GM23338 (cell line): Measurements from ENCODE around the gene CHRNA4. TPM values are rescaled to one million over a fixed set of nuclear protein-coding genes. Genes with fewer than 3 reads are reported as not detected.

Source experiments
- ATAC-seq: fragments of 200-7000 bp; cut with Tn5 transposase; 3 replicates; pipeline ENCODE4 v1.9.1; 2020
- DNase-seq: peaks from one replicate; pipeline ENCODE4 v3.0.0-alpha.2; 2015; ENCODE audit warnings: low spot score
- H2AFZ ChIP-seq: fragments of 200-600 bp; sonication (generic); 2 replicates; pipeline ENCODE4 v1.8.0; 2016; ENCODE audit warnings: antibody characterized with exemption, mild to moderate bottlenecking, moderate library complexity
- H3F3A ChIP-seq: fragments of 200-600 bp; sonication (generic); replicated peaks from 2 replicates; pipeline ENCODE4 v1.8.0; 2017; ENCODE audit warnings: antibody characterized with exemption, mixed run types, low read depth
- H3K27ac ChIP-seq: fragments of 200-600 bp; sonication (generic); 2 replicates; pipeline ENCODE4 v1.6.1; 2016; ENCODE audit warnings: low read depth
- H3K27me3 ChIP-seq: fragments of 200-600 bp; sonication (generic); 2 replicates; pipeline ENCODE4 v1.8.0; 2016; ENCODE audit warnings: mild to moderate bottlenecking, mixed run types, moderate library complexity; ENCODE audit not compliant: insufficient read depth
- H3K36me3 ChIP-seq: fragments of 200-600 bp; sonication (generic); 2 replicates; pipeline ENCODE4 v1.8.0; 2016; ENCODE audit warnings: mild to moderate bottlenecking; ENCODE audit not compliant: insufficient read depth
- H3K4me1 ChIP-seq: fragments of 200-600 bp; sonication (generic); 2 replicates; pipeline ENCODE4 v1.8.0; 2016; ENCODE audit warnings: mild to moderate bottlenecking, moderate library complexity; ENCODE audit not compliant: insufficient read depth
- H3K4me2 ChIP-seq: fragments of 200-600 bp; sonication (generic); 2 replicates; pipeline ENCODE4 v1.7.1; 2017; ENCODE audit warnings: mixed run types
- H3K4me3 ChIP-seq: fragments of 200-600 bp; sonication (generic); 2 replicates; pipeline ENCODE4 v1.6.1; 2016; ENCODE audit warnings: mixed run types
- H3K79me2 ChIP-seq: fragments of 200-600 bp; sonication (generic); replicated peaks from 2 replicates; pipeline ENCODE4 v1.8.0; 2017; ENCODE audit warnings: mild to moderate bottlenecking; ENCODE audit not compliant: insufficient read depth
- H3K9me2 ChIP-seq: fragments of 200-600 bp; sonication (generic); 2 replicates; pipeline ENCODE4 v1.8.0; 2017; ENCODE audit not compliant: insufficient read depth
- H4K20me1 ChIP-seq: fragments of 200-600 bp; sonication (generic); replicated peaks from 2 replicates; pipeline ENCODE4 v1.8.0; 2017; ENCODE audit warnings: mild to moderate bottlenecking; ENCODE audit not compliant: insufficient read depth
- H3K27ac Mint-ChIP-seq: 2 replicates; pipeline ENCODE4 v1.8.0; 2020; ENCODE audit warnings: inconsistent platforms, mild to moderate bottlenecking, moderate library complexity, mixed read lengths
- H3K27me3 Mint-ChIP-seq: 3 replicates; pipeline ENCODE4 v1.8.0; 2022; ENCODE audit warnings: low read depth, mild to moderate bottlenecking, moderate library complexity, mixed read lengths, inconsistent platforms; ENCODE audit not compliant: insufficient read depth, poor library complexity
- H3K36me3 Mint-ChIP-seq: 3 replicates; pipeline ENCODE4 v1.8.0; 2021; ENCODE audit warnings: low read depth, mild to moderate bottlenecking, inconsistent platforms, moderate library complexity, mixed read lengths
- H3K4me1 Mint-ChIP-seq: 3 replicates; pipeline ENCODE4 v1.8.0; 2020; ENCODE audit warnings: mild to moderate bottlenecking, inconsistent platforms, mixed read lengths
- H3K4me3 Mint-ChIP-seq: 3 replicates; pipeline ENCODE4 v1.8.0; 2021; ENCODE audit warnings: moderate library complexity, mild to moderate bottlenecking, inconsistent platforms, mixed read lengths
- H3K9me3 Mint-ChIP-seq: 3 replicates; pipeline ENCODE4 v1.8.0; 2020; ENCODE audit warnings: moderate library complexity, mild to moderate bottlenecking, inconsistent platforms, mixed read lengths
- EZH2 ChIP-seq: fragments of 200-600 bp; sonication (generic); IDR thresholded peaks from one replicate; pipeline ENCODE4 v1.8.0; 2017; ENCODE audit warnings: antibody characterized with exemption, mild to moderate bottlenecking, low read depth; ENCODE audit not compliant: unreplicated experiment
- EZH2phosphoT487 ChIP-seq: fragments of 200-600 bp; sonication (generic); IDR thresholded peaks from one replicate; pipeline ENCODE4 v1.8.1; 2018; ENCODE audit warnings: antibody characterized with exemption; ENCODE audit not compliant: unreplicated experiment
- JUNB ChIP-seq: IDR thresholded peaks from one replicate; pipeline ENCODE4 v1.6.1; 2016; ENCODE audit warnings: antibody characterized with exemption; ENCODE audit not compliant: unreplicated experiment
- polyA plus RNA-seq: library from polyadenylated mRNA; unstranded; fragments of >200 nt; fragmentation: Nextera tagmentation; extraction: Ambion mirVana; gene quantifications from 2 replicates; pipeline ENCODE4 v1.2.1, GENCODE V29; 2016
- total RNA-seq: library from RNA; depleted of rRNA; stranded (reverse); fragments of >200 nt; shearing (Covaris generic); gene quantifications from 2 replicates; pipeline ENCODE4 v1.2.3, GENCODE V29; 2014
- TF ChIP-seq, protein P1 (sequence below): fragments of 250-450 bp; sonication (Bioruptor Pico); IDR thresholded peaks from 2 replicates; pipeline ENCODE4 v1.5.0; 2020; ENCODE audit warnings: mild to moderate bottlenecking, moderate library complexity
- TF ChIP-seq, protein P2 (sequence below), 2 experiments: fragments of 200-600 bp in 1 of 2; sonication (generic) in 1 of 2; conservative IDR thresholded peaks; 2 replicates each; pipeline versions ENCODE4 v1.5.1 to v1.6.1; 2016 to 2017; ENCODE audit warnings: antibody characterized with exemption in 2 of 2, low read depth in 2 of 2, mild to moderate bottlenecking in 2 of 2, moderate library complexity in 1 of 2

Gene CHRNA4
- total and polyA plus RNA-seq, 2 experiments from 2014 or later: 2.7 to 3.9 TPM

DNA sequence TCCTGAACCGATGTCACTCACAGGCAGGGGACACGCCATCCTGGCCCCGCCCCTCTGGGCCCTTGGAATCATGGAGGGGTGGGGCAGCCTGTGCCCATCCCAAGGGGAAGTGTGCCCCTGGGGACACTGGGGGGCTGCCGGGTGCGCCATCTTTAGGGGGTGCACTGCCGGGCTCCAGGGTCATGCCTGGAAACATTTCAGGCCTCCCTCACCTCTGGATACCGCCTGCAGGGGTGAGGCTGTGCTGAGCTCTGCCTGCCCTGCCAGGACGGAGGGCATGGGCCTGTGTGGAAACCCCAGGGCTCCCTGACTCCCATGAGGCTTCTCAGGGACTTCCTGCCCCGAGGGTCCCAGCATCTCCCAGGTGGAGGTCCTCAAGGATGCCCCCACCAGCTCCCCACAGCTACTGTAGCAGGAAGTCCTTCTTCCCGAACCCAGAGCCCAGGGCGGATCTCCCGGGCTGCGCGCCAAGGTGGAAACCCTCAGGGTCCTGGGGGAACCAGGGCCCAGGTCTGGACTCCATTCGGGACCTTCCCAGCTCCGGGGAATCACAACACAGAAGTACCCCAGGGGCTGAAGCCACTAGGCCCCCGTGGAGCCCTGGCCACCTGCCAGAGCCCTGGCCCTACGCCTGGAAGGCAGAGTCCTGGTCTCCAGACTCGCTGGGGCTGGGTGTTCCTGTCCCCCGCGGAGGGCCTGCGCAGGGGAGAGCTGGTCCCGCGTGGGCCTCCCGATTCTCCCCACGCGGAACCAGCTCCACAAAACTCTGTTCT is 15.6 kb downstream of the CHRNA4 start (continued):
- TF ChIP-seq, protein P1, sequence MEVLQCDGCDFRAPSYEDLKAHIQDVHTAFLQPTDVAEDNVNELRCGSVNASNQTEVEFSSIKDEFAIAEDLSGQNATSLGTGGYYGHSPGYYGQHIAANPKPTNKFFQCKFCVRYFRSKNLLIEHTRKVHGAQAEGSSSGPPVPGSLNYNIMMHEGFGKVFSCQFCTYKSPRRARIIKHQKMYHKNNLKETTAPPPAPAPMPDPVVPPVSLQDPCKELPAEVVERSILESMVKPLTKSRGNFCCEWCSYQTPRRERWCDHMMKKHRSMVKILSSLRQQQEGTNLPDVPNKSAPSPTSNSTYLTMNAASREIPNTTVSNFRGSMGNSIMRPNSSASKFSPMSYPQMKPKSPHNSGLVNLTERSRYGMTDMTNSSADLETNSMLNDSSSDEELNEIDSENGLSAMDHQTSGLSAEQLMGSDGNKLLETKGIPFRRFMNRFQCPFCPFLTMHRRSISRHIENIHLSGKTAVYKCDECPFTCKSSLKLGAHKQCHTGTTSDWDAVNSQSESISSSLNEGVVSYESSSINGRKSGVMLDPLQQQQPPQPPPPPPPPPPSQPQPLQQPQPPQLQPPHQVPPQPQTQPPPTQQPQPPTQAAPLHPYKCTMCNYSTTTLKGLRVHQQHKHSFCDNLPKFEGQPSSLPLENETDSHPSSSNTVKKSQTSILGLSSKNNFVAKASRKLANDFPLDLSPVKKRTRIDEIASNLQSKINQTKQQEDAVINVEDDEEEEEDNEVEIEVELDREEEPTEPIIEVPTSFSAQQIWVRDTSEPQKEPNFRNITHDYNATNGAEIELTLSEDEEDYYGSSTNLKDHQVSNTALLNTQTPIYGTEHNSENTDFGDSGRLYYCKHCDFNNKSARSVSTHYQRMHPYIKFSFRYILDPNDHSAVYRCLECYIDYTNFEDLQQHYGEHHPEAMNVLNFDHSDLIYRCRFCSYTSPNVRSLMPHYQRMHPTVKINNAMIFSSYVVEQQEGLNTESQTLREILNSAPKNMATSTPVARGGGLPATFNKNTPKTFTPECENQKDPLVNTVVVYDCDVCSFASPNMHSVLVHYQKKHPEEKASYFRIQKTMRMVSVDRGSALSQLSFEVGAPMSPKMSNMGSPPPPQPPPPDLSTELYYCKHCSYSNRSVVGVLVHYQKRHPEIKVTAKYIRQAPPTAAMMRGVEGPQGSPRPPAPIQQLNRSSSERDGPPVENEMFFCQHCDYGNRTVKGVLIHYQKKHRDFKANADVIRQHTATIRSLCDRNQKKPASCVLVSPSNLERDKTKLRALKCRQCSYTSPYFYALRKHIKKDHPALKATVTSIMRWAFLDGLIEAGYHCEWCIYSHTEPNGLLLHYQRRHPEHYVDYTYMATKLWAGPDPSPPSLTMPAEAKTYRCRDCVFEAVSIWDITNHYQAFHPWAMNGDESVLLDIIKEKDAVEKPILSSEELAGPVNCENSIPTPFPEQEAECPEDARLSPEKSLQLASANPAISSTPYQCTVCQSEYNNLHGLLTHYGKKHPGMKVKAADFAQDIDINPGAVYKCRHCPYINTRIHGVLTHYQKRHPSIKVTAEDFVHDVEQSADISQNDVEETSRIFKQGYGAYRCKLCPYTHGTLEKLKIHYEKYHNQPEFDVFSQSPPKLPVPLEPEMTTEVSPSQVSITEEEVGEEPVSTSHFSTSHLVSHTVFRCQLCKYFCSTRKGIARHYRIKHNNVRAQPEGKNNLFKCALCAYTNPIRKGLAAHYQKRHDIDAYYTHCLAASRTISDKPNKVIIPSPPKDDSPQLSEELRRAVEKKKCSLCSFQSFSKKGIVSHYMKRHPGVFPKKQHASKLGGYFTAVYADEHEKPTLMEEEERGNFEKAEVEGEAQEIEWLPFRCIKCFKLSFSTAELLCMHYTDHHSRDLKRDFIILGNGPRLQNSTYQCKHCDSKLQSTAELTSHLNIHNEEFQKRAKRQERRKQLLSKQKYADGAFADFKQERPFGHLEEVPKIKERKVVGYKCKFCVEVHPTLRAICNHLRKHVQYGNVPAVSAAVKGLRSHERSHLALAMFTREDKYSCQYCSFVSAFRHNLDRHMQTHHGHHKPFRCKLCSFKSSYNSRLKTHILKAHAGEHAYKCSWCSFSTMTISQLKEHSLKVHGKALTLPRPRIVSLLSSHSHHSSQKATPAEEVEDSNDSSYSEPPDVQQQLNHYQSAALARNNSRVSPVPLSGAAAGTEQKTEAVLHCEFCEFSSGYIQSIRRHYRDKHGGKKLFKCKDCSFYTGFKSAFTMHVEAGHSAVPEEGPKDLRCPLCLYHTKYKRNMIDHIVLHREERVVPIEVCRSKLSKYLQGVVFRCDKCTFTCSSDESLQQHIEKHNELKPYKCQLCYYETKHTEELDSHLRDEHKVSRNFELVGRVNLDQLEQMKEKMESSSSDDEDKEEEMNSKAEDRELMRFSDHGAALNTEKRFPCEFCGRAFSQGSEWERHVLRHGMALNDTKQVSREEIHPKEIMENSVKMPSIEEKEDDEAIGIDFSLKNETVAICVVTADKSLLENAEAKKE: no peak
- no peak for TF ChIP-seq EZH2phosphoT487

DNA sequence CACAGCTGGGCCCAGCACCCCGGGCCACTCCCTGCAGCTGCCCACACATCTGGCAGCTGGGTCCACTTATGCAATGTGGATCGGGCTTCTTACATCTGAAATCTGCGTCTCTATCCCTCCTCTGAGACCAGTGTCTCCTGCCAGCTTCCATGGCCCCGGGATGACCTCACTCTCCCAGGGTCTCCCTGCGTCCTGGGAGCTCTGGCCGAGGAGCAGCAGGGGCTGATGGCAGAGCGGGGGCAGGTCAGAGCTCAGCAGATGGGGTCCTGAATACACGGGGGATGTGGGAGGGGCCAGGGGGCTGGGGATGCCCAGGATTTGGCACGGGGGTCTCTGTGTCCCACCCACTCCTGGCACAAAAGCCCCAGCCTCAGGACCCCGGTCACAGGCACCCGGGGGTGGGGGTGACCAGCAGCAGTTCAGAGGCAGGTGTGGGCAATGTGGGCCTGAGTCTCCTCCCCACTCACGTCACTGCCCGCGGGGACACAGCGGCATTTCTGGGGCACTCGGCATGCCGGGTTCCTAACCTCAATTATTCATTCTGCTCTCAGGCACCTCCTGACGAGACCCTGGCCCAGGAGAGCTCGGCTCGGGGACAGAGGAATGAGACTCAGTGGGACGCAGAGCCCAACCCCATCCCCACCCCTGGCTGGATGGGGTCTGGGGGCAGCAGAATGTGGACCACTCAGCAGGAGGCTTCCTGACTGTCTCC is 16.4 kb downstream of the CHRNA4 start:
- H3K4me2 ChIP-seq: no peak overlapping the region
- no peaks in the 10 kb centered on the region for H3F3A ChIP-seq
- H3K4me1 ChIP-seq: no peaks in the 10 kb centered on the region
- H2AFZ ChIP-seq: no peak overlapping the region
- no peaks in the 10 kb centered on the region for H3K36me3 Mint-ChIP-seq
- peaks cover 3% of the 10 kb centered on the region; the same call in 1 of the 3 replicates for H3K9me3 Mint-ChIP-seq
- H3K27ac Mint-ChIP-seq: no peak overlapping the region
- no peak overlapping the region for H3K27ac ChIP-seq
- peaks cover 4% of the 10 kb centered on the region; the same call in 1 of the 3 replicates for H3K4me1 Mint-ChIP-seq
- H3K79me2 ChIP-seq: no peaks in the 10 kb centered on the region
- no peaks in the 10 kb centered on the region for H3K27me3 Mint-ChIP-seq
- no peak overlapping the region for H3K4me3 ChIP-seq
- DNase-seq (no peak), ATAC-seq (no peak)
- H3K36me3 ChIP-seq: no peaks in the 10 kb centered on the region
- no peak overlapping the region for H3K4me3 Mint-ChIP-seq
- H4K20me1 ChIP-seq: no peaks in the 10 kb centered on the region
- no peaks in the 10 kb centered on the region for H3K27me3 ChIP-seq
- H3K9me2 ChIP-seq: no peaks in the 10 kb centered on the region
- no peak for TF ChIP-seq EZH2
- TF ChIP-seq, protein P1: no peak
- TF ChIP-seq JUNB: no peak
- TF ChIP-seq, protein P2, sequence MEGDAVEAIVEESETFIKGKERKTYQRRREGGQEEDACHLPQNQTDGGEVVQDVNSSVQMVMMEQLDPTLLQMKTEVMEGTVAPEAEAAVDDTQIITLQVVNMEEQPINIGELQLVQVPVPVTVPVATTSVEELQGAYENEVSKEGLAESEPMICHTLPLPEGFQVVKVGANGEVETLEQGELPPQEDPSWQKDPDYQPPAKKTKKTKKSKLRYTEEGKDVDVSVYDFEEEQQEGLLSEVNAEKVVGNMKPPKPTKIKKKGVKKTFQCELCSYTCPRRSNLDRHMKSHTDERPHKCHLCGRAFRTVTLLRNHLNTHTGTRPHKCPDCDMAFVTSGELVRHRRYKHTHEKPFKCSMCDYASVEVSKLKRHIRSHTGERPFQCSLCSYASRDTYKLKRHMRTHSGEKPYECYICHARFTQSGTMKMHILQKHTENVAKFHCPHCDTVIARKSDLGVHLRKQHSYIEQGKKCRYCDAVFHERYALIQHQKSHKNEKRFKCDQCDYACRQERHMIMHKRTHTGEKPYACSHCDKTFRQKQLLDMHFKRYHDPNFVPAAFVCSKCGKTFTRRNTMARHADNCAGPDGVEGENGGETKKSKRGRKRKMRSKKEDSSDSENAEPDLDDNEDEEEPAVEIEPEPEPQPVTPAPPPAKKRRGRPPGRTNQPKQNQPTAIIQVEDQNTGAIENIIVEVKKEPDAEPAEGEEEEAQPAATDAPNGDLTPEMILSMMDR (conservative IDR thresholded peaks at IDR 0.05; ENCODE audit: low read depth in 2 of 2): no peak
